ENCODE data around the gene TXNDC8. TPM values are rescaled to one million over a fixed set of nuclear protein-coding genes. Genes with fewer than 3 reads are reported as not detected.

The TXNDC8 gene
- total RNA-seq, 1 donor from 2014 or later: not detected

GRCh38 chr9:110336363-110336762, 1.3 kb downstream of the TXNDC8 start:
- no peaks in the 10 kb centered on the region for H3K36me3 Mint-ChIP-seq (ENCODE audit: insufficient read depth)
- no peaks in the 10 kb centered on the region for H3K9me3 Mint-ChIP-seq (ENCODE audit: low read depth)
- TF ChIP-seq, protein P1, sequence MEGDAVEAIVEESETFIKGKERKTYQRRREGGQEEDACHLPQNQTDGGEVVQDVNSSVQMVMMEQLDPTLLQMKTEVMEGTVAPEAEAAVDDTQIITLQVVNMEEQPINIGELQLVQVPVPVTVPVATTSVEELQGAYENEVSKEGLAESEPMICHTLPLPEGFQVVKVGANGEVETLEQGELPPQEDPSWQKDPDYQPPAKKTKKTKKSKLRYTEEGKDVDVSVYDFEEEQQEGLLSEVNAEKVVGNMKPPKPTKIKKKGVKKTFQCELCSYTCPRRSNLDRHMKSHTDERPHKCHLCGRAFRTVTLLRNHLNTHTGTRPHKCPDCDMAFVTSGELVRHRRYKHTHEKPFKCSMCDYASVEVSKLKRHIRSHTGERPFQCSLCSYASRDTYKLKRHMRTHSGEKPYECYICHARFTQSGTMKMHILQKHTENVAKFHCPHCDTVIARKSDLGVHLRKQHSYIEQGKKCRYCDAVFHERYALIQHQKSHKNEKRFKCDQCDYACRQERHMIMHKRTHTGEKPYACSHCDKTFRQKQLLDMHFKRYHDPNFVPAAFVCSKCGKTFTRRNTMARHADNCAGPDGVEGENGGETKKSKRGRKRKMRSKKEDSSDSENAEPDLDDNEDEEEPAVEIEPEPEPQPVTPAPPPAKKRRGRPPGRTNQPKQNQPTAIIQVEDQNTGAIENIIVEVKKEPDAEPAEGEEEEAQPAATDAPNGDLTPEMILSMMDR (IDR thresholded peaks at IDR 0.05; ENCODE audit: unreplicated experiment): no peak
- H3K4me3 Mint-ChIP-seq (ENCODE audit: low read depth): no peak overlapping the region
- H3K4me1 Mint-ChIP-seq (ENCODE audit: low read depth): no peaks in the 10 kb centered on the region
- no peak overlapping the region for H3K27ac Mint-ChIP-seq
- no peak for DNase-seq (ENCODE audit: low spot score, unreplicated experiment)
- H3K27me3 Mint-ChIP-seq: no peaks in the 10 kb centered on the region

DNA sequence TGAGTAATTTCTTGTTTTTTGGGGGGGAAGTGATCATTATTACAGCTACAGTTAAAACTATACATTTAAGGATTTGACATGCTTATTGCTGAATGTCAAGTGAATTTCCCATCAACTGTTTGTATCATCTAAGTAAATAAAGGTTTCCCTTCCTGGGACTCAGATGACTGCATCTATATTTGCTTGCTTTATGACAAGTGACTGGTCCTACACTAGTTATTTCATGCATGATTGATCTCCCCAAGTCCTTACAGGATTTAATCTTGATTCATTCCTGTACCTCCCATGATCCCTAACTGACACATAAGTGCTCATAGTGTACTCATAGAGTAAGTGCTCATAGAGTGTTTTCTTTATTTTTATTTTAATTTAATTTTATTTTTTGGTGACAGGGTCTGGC, 2.8 kb downstream of the TXNDC8 start:
- H3K36me3 Mint-ChIP-seq (ENCODE audit: insufficient read depth): no peaks in the 10 kb centered on the region
- no peak for DNase-seq (ENCODE audit: low spot score, unreplicated experiment)
- no peak overlapping the region for H3K4me3 Mint-ChIP-seq (ENCODE audit: low read depth)
- no peaks in the 10 kb centered on the region for H3K9me3 Mint-ChIP-seq (ENCODE audit: low read depth)
- TF ChIP-seq, protein P1 (IDR thresholded peaks at IDR 0.05; ENCODE audit: unreplicated experiment): no peak
- H3K27ac Mint-ChIP-seq: no peak overlapping the region
- no peaks in the 10 kb centered on the region for H3K4me1 Mint-ChIP-seq (ENCODE audit: low read depth)
- no peaks in the 10 kb centered on the region for H3K27me3 Mint-ChIP-seq

DNA sequence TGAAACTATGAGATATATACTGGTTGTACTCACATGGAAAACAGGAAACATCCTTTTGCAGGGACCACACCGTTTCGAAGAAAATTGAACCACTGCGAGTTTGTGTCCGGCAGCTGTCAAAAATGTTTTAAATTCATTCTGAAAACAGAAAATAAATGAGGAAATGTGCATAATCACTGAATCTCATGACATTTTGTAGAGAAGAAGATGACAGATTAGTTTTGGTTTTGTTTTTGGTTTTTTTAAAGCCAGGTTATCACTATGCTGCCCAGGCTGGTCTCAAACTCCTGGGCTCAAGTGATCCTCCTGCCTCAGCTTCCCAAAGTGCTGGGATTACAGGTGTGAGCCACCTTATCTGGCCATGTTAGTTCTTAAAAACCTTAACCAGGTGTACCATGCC, 3.5 kb downstream of the TXNDC8 start:
- Mint-ChIP-seq H3K27ac (no peak overlapping the region), H3K9me3 (ENCODE audit: low read depth) (no peaks in the 10 kb centered on the region), H3K4me1 (ENCODE audit: low read depth) (no peaks in the 10 kb centered on the region), H3K4me3 (ENCODE audit: low read depth) (no peak overlapping the region), H3K27me3 (no peaks in the 10 kb centered on the region), H3K36me3 (ENCODE audit: insufficient read depth) (no peaks in the 10 kb centered on the region)
- TF ChIP-seq, protein P1 (IDR thresholded peaks at IDR 0.05; ENCODE audit: unreplicated experiment): no peak
- no peak for DNase-seq (ENCODE audit: low spot score, unreplicated experiment)

- no peak for DNase-seq (ENCODE audit: low spot score, unreplicated experiment)
- H3K4me3 Mint-ChIP-seq (ENCODE audit: low read depth): no peak overlapping the region
- no peak overlapping the region for H3K27ac Mint-ChIP-seq
- H3K9me3 Mint-ChIP-seq (ENCODE audit: low read depth): no peaks in the 10 kb centered on the region
- no peaks in the 10 kb centered on the region for H3K4me1 Mint-ChIP-seq (ENCODE audit: low read depth)
- no peaks in the 10 kb centered on the region for H3K27me3 Mint-ChIP-seq
- no peaks in the 10 kb centered on the region for H3K36me3 Mint-ChIP-seq (ENCODE audit: insufficient read depth)
- TF ChIP-seq, protein P1 (IDR thresholded peaks at IDR 0.05; ENCODE audit: unreplicated experiment): no peak
Observed at GRCh38 chr9:110332766-110333165, 4.9 kb downstream of the TXNDC8 start.

DNA sequence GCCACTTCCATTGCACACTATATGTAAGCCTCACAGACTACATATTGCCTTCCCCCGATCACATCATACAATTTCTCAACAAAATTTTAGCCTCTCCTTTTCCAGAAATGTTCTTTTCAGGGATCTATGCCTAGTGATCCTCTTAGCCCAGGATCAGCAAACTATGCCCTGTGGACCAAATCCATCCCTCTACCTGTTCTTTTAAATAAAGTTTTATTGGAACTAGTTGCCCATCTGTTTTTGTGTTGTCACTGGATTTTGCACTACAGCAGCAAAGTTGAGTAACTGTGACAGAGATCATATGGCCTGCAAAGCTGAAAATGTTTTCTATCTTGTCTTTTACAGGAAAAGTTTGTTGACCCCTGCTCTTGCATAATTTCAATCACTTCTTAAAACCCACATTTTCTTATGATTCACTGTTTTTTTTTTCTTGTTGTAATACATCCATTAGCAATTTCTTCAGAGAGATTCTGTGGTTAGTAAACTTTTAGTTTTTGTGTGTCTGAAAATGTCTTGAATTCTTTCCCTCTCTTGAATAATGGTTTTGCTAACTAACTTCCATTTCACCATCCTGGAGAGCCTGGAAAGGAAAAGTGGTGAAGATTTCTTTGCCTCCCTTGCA, 7.1 kb downstream of the TXNDC8 start:
- Mint-ChIP-seq H3K36me3 (ENCODE audit: insufficient read depth) (no peaks in the 10 kb centered on the region), H3K4me1 (ENCODE audit: low read depth) (no peaks in the 10 kb centered on the region), H3K9me3 (ENCODE audit: low read depth) (no peaks in the 10 kb centered on the region), H3K27me3 (no peaks in the 10 kb centered on the region), H3K4me3 (ENCODE audit: low read depth) (no peak overlapping the region), H3K27ac (no peak overlapping the region)
- TF ChIP-seq, protein P1 (IDR thresholded peaks at IDR 0.05; ENCODE audit: unreplicated experiment): no peak
- no peak for DNase-seq (ENCODE audit: low spot score, unreplicated experiment)

All from progenitor cell of endocrine pancreas (in vitro differentiated cells).